K562 (cell line): ENCODE measurements around the gene LPIN2. TPM values are rescaled to one million over a fixed set of nuclear protein-coding genes. Genes with fewer than 3 reads are reported as not detected.

Experiments
- CHD2 ChIP-seq: IDR thresholded peaks from 2 replicates; pipeline ENCODE4 v1.6.1; 2011; ENCODE audit warnings: low read depth, low read length
- CSDE1 ChIP-seq, 2 experiments: fragments of 450-650 bp; IDR thresholded peaks; 2 replicates each; pipeline ENCODE4 v1.6.1; 2016; ENCODE audit warnings: mild to moderate bottlenecking in 1 of 2
- E2F1 ChIP-seq: sonication (generic); formaldehyde crosslinking; IDR thresholded peaks from 2 replicates; pipeline ENCODE4 v1.8.1; 2023; ENCODE audit warnings: mild to moderate bottlenecking, missing genetic modification reagents, moderate library complexity
- ELF1 ChIP-seq: fragments of 200-800 bp; sonication (Bioruptor generic); IDR thresholded peaks from 2 replicates; pipeline ENCODE4 v1.6.1; 2016; ENCODE audit warnings: missing genetic modification characterization, missing compliant biosample characterization
- FOXP4 ChIP-seq: sonication (generic); formaldehyde crosslinking; IDR thresholded peaks from 2 replicates; pipeline ENCODE4 v1.8.0; 2022; ENCODE audit warnings: mild to moderate bottlenecking, missing genetic modification reagents, borderline replicate concordance
- GABPA ChIP-seq: fragments of 200-800 bp; sonication (Bioruptor generic); conservative IDR thresholded peaks from 2 replicates; pipeline ENCODE4 v1.6.1; 2016; ENCODE audit warnings: low read depth, missing genetic modification characterization, missing compliant biosample characterization
- HIVEP1 ChIP-seq: fragments of 250-450 bp; sonication (Bioruptor Pico); IDR thresholded peaks from 2 replicates; pipeline ENCODE4 v1.4.0; 2020; ENCODE audit warnings: mild to moderate bottlenecking
- HMBOX1 ChIP-seq: sonication (generic); IDR thresholded peaks from 2 replicates; pipeline ENCODE4 v1.6.1; 2016
- KLF6 ChIP-seq: fragments of 250-450 bp; sonication (Bioruptor Pico); IDR thresholded peaks from 2 replicates; pipeline ENCODE4 v1.4.0; 2020; ENCODE audit warnings: mild to moderate bottlenecking, moderate library complexity, borderline replicate concordance
- NCOR1 ChIP-seq: fragments of 450-650 bp; IDR thresholded peaks from 2 replicates; pipeline ENCODE4 v1.6.1; 2016; ENCODE audit warnings: mild to moderate bottlenecking, moderate library complexity
- NFIX ChIP-seq: fragments of 250-450 bp; sonication (Bioruptor Pico); IDR thresholded peaks from 2 replicates; pipeline ENCODE4 v1.4.0; 2020; ENCODE audit warnings: low read depth, mild to moderate bottlenecking, moderate library complexity
- POLR2B ChIP-seq: fragments of 450-650 bp; IDR thresholded peaks from 2 replicates; pipeline ENCODE4 v1.6.1; 2018; ENCODE audit warnings: low read depth; ENCODE audit not compliant: partially characterized antibody
- RBM34 ChIP-seq: fragments of 200-400 bp; formaldehyde crosslinking; IDR thresholded peaks from 2 replicates; pipeline ENCODE4 v1.6.1; 2018; ENCODE audit warnings: low read length, borderline replicate concordance; ENCODE audit not compliant: insufficient read depth
- SAFB ChIP-seq: fragments of 200-400 bp; formaldehyde crosslinking; IDR thresholded peaks from 2 replicates; pipeline ENCODE4 v1.6.1; 2017; ENCODE audit warnings: low read depth, low read length, borderline replicate concordance
- SIN3A ChIP-seq, 2 experiments: fragments of 150-350 bp in 1 of 2; IDR thresholded peaks; 2 replicates each; pipeline ENCODE4 v1.6.1; 2011 to 2016; ENCODE audit warnings: borderline replicate concordance in 2 of 2, low read depth in 2 of 2, low read length in 2 of 2, mild to moderate bottlenecking in 2 of 2, moderate library complexity in 2 of 2; ENCODE audit not compliant: control insufficient read depth in 1 of 2
- TRIM24 ChIP-seq, 2 experiments: fragments of 450-650 bp; IDR thresholded peaks; 2 replicates each; pipeline ENCODE4 v1.6.1; 2016
- U2AF1 ChIP-seq: fragments of 200-400 bp; formaldehyde crosslinking; optimal IDR thresholded peaks from 2 replicates; pipeline ENCODE3; 2017; ENCODE audit warnings: mild to moderate bottlenecking, low read depth, low read length, moderate library complexity
- ZNF24 ChIP-seq: fragments of 450-650 bp; IDR thresholded peaks from 2 replicates; pipeline ENCODE4 v1.6.1; 2016
- ZNF766 ChIP-seq: fragments of 200-800 bp; sonication (Bioruptor generic); conservative IDR thresholded peaks from 2 replicates; pipeline ENCODE4 v1.6.1; 2016; ENCODE audit warnings: missing genetic modification characterization, missing compliant biosample characterization
- polyA plus RNA-seq, 8 experiments: library from polyadenylated mRNA; depleted of rRNA in 4 of 8; stranded (reverse) in 5 of 8; unstranded in 3 of 8; fragments of >200 nt; fragmentation: Nextera tagmentation in 2 of 8; fragmentation: Illumina TruSeq in 1 of 8; extraction: Ambion mirVana in 2 of 8; extraction: Trizol in 1 of 8; gene quantifications; 2 replicates each; pipeline versions ENCODE4 v1.2.1 to v1.2.3, GENCODE V29; 2011 to 2014; ENCODE audit warnings: inconsistent platforms in 1 of 8, missing spikeins in 1 of 8
- total RNA-seq, 7 experiments: library from RNA; depleted of rRNA in 6 of 7; stranded (reverse); fragments of >200 nt in 6 of 7; fragmentation: Illumina TruSeq in 2 of 7; extraction: Trizol in 2 of 7; gene quantifications; 2 replicates each; pipeline versions ENCODE4 v1.2.1 to v1.2.3, GENCODE V29; 2011 to 2021; ENCODE audit warnings: low replicate concordance in 1 of 7

The LPIN2 gene
- total and polyA plus RNA-seq, 9 of the 15 experiments (the other 6 are each of a cell fraction or from before 2014, with no cell fraction given) = 5.2 to 34.8 (median 24.6) TPM

GRCh38 chr18:2994603-2995432 is 18.1 kb downstream of the LPIN2 start (continued):
- TF ChIP-seq ZNF24 (0 out of 2 replicates have a peak, but pooled peaks have one; percentile 26), HMBOX1 (no peak), POLR2B (no peak), SIN3A (IDR thresholded peaks at IDR 0.05; ENCODE audit: borderline replicate concordance in 2 of 2, control insufficient read depth in 1 of 2, low read depth in 2 of 2, low read length in 2 of 2) (no peak), TRIM24 (IDR thresholded peaks at IDR 0.05) (peak; percentile 45 to 63; a peak in 2 of 4 replicates), FOXP4 (CRISPR knock-in tag) (no peak), NFIX (CRISPR knock-in tag) (no peak), NCOR1 (peak; percentile 78), RBM34 (no peak), SAFB (no peak), ELF1 (no peak), CSDE1 (IDR thresholded peaks at IDR 0.05) (no peak), E2F1 (CRISPR knock-in tag) (no peak), HIVEP1 (CRISPR knock-in tag) (no peak), ZNF766 (CRISPR knock-in tag) (peak; percentile 64; the same call in 1 of the 2 replicates), U2AF1 (no peak), GABPA (no peak), CHD2 (no peak), KLF6 (CRISPR knock-in tag) (no peak)
- TF ChIP-seq, all 486 proteins: peak for 94
